Measurements from ENCODE around the gene CCL20. TPM values are rescaled to one million over a fixed set of nuclear protein-coding genes. Genes with fewer than 3 reads are reported as not detected.

Gene CCL20
- total and polyA plus RNA-seq, 2 of the 13 experiments (the other 11 are each of a cell fraction or from before 2014, with no cell fraction given) = 223 to 903 TPM

DNA sequence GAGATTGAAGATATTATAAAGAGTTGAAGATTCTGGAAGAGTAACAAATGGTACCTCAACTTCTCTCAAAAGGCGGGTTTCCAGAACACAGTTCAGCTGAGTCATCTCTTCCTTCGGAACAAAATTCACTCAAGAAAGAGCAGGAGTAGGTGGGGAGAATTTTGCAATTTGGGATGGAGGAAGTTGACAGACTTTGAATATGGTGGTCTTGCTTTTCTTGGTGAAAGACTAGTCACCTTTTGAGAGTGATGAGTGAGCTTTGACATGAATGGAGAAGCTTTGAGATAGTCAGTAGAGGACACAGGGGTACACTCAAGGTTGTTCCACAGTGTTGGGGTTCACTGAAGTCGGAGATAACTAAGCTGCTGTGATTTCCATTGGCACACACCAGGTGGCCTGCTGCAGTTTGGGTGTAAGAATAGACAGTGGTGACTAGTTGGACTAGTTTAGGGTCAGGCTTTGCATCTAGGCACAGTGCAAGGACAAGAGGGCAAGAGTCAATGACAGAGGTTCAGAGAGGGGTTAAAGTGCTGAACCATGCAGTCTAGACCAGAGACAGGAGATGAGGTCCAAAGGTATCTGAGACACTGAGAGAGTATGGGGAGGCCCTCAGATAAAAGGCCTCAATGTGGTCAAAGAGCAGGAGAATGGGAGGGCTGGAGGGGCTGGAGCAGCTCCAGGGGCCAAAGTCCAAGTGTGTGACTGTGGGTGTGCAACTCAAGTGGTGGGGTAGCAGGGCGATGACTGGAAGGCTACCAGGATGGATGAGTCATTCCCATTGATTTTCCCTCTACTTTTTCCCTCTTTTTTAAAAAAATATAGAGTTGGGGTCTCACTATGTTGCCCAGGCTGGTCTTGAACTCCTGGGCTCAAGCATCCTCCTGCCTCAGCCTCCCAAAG lies 7.7 kb downstream of the CCL20 start (continued):
- TF ChIP-seq THYN1 (CRISPR knock-in tag; IDR thresholded peaks at IDR 0.05; ENCODE audit: borderline replicate concordance, low read depth) = no peak
- peak; percentile 79; the same call in 1 of the 2 replicates for TF ChIP-seq ERF (CRISPR knock-in tag; IDR thresholded peaks at IDR 0.05)
- TF ChIP-seq DNMT1 (CRISPR knock-in tag; IDR thresholded peaks at IDR 0.05) = peak; percentile 51; the same call in 1 of the 2 replicates
- TF ChIP-seq ZSCAN22 (CRISPR knock-in tag; IDR thresholded peaks at IDR 0.05) = no peak
- peak; percentile 100 for TF ChIP-seq ZMYM2 (CRISPR knock-in tag; IDR thresholded peaks at IDR 0.05)
- TF ChIP-seq ADNP (CRISPR knock-in tag; IDR thresholded peaks at IDR 0.05) = peak; percentile 26; the same call in 1 of the 2 replicates
- peak; percentile 63 for TF ChIP-seq U2AF1 (optimal IDR thresholded peaks at IDR 0.05; ENCODE audit: low read depth, low read length)
- peak; percentile 83; the same call in 1 of the 2 replicates for TF ChIP-seq MAZ (IDR thresholded peaks at IDR 0.05; ENCODE audit: borderline replicate concordance, low read depth, low read length)
- peak; percentile 77 for TF ChIP-seq MAZ (CRISPR knock-in tag; IDR thresholded peaks at IDR 0.05; ENCODE audit: low read depth)
- TF ChIP-seq, protein P1, sequence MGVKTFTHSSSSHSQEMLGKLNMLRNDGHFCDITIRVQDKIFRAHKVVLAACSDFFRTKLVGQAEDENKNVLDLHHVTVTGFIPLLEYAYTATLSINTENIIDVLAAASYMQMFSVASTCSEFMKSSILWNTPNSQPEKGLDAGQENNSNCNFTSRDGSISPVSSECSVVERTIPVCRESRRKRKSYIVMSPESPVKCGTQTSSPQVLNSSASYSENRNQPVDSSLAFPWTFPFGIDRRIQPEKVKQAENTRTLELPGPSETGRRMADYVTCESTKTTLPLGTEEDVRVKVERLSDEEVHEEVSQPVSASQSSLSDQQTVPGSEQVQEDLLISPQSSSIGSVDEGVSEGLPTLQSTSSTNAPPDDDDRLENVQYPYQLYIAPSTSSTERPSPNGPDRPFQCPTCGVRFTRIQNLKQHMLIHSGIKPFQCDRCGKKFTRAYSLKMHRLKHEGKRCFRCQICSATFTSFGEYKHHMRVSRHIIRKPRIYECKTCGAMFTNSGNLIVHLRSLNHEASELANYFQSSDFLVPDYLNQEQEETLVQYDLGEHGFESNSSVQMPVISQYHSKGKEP (CRISPR knock-in tag; IDR thresholded peaks at IDR 0.05) = no peak
- TF ChIP-seq, protein P2, sequence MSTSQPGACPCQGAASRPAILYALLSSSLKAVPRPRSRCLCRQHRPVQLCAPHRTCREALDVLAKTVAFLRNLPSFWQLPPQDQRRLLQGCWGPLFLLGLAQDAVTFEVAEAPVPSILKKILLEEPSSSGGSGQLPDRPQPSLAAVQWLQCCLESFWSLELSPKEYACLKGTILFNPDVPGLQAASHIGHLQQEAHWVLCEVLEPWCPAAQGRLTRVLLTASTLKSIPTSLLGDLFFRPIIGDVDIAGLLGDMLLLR (CRISPR knock-in tag; IDR thresholded peaks at IDR 0.05) = 0 out of 2 replicates have a peak, but pooled peaks have one; percentile 30
- peak; percentile 57; the same call in 1 of the 2 replicates for TF ChIP-seq RBAK (CRISPR knock-in tag; IDR thresholded peaks at IDR 0.05)
- TF ChIP-seq, protein P3, sequence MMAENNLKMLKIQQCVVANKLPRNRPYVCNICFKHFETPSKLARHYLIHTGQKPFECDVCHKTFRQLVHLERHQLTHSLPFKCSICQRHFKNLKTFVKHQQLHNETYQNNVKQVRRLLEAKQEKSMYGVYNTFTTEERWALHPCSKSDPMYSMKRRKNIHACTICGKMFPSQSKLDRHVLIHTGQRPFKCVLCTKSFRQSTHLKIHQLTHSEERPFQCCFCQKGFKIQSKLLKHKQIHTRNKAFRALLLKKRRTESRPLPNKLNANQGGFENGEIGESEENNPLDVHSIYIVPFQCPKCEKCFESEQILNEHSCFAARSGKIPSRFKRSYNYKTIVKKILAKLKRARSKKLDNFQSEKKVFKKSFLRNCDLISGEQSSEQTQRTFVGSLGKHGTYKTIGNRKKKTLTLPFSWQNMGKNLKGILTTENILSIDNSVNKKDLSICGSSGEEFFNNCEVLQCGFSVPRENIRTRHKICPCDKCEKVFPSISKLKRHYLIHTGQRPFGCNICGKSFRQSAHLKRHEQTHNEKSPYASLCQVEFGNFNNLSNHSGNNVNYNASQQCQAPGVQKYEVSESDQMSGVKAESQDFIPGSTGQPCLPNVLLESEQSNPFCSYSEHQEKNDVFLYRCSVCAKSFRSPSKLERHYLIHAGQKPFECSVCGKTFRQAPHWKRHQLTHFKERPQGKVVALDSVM (CRISPR knock-in tag; IDR thresholded peaks at IDR 0.05) = peak; percentile 83
- peak; percentile 78; the same call in 1 of the 2 replicates for TF ChIP-seq MEIS2 (CRISPR knock-in tag; IDR thresholded peaks at IDR 0.05)
- TF ChIP-seq, protein P4, sequence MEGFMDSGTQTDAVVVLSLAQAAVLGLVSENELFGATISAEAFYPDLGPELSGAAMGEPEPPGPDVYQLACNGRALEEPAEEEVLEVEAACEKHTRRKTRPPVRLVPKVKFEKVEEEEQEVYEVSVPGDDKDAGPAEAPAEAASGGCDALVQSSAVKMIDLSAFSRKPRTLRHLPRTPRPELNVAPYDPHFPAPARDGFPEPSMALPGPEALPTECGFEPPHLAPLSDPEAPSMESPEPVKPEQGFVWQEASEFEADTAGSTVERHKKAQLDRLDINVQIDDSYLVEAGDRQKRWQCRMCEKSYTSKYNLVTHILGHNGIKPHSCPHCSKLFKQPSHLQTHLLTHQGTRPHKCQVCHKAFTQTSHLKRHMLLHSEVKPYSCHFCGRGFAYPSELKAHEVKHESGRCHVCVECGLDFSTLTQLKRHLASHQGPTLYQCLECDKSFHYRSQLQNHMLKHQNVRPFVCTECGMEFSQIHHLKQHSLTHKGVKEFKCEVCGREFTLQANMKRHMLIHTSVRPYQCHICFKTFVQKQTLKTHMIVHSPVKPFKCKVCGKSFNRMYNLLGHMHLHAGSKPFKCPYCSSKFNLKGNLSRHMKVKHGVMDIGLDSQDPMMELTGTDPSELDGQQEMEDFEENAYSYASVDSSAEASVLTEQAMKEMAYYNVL (CRISPR knock-in tag; IDR thresholded peaks at IDR 0.05; ENCODE audit: borderline replicate concordance) = peak; percentile 90
- TF ChIP-seq RAD21 (CRISPR knock-in tag; IDR thresholded peaks at IDR 0.05) = no peak
- peak; percentile 80 for TF ChIP-seq FOXK1 (CRISPR knock-in tag; IDR thresholded peaks at IDR 0.05; ENCODE audit: borderline replicate concordance, low read depth)
- TF ChIP-seq, protein P5, sequence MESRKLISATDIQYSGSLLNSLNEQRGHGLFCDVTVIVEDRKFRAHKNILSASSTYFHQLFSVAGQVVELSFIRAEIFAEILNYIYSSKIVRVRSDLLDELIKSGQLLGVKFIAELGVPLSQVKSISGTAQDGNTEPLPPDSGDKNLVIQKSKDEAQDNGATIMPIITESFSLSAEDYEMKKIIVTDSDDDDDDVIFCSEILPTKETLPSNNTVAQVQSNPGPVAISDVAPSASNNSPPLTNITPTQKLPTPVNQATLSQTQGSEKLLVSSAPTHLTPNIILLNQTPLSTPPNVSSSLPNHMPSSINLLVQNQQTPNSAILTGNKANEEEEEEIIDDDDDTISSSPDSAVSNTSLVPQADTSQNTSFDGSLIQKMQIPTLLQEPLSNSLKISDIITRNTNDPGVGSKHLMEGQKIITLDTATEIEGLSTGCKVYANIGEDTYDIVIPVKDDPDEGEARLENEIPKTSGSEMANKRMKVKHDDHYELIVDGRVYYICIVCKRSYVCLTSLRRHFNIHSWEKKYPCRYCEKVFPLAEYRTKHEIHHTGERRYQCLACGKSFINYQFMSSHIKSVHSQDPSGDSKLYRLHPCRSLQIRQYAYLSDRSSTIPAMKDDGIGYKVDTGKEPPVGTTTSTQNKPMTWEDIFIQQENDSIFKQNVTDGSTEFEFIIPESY (CRISPR knock-in tag; IDR thresholded peaks at IDR 0.05) = peak; percentile 70
- no peak for TF ChIP-seq FIP1L1 (IDR thresholded peaks at IDR 0.05; ENCODE audit: borderline replicate concordance, insufficient read depth, low read depth, low read length)
- TF ChIP-seq EEA1 (CRISPR knock-in tag; IDR thresholded peaks at IDR 0.05; ENCODE audit: borderline replicate concordance) = 0 out of 2 replicates have a peak, but pooled peaks have one; percentile 47
